Measurements from ENCODE around the gene RGS7.

DNA sequence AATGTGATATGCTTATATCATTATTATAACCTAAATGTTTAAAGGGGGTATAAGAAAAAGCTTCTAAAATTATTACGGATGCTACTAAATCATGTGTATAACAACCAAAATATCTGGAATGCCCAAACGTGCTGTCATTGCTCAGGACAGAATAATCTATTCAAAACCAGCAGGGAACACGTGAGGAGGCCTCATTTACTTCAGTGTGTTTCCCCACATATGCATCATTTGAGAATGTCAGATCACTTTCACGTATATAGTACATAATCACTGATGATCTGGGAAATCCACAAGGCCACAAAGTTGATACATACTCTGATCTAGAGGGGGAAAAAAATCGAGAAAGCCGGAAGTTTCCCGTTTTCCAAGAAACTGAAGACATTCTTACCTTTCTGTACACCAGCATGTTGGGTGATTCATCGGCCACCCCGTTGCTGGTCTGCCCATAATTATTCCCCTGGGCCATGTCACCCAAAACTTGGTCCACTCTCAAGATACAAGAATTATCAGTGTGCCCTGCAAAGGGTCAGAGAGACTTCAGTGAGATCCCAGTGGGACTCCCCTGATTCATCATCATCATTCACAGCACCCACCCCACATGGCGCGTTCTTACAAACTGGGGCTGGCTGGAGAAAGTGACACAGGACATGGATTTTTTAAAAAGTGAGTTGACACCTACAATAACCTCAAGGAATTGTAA, 1.5 kb downstream of the RGS7 start:
- TF ChIP-seq, protein P1, sequence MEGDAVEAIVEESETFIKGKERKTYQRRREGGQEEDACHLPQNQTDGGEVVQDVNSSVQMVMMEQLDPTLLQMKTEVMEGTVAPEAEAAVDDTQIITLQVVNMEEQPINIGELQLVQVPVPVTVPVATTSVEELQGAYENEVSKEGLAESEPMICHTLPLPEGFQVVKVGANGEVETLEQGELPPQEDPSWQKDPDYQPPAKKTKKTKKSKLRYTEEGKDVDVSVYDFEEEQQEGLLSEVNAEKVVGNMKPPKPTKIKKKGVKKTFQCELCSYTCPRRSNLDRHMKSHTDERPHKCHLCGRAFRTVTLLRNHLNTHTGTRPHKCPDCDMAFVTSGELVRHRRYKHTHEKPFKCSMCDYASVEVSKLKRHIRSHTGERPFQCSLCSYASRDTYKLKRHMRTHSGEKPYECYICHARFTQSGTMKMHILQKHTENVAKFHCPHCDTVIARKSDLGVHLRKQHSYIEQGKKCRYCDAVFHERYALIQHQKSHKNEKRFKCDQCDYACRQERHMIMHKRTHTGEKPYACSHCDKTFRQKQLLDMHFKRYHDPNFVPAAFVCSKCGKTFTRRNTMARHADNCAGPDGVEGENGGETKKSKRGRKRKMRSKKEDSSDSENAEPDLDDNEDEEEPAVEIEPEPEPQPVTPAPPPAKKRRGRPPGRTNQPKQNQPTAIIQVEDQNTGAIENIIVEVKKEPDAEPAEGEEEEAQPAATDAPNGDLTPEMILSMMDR (conservative IDR thresholded peaks at IDR 0.05 in 1 of 2, IDR thresholded peaks at IDR 0.05 in 1 of 2; ENCODE audit: extremely low read depth in 1 of 2, insufficient read depth in 1 of 2, low read depth in 1 of 2, low read length in 2 of 2) = no peak
- no peak for TF ChIP-seq EZH2 (IDR thresholded peaks at IDR 0.05; ENCODE audit: borderline replicate concordance, low read length)

Data from mammary epithelial cell (primary cell).